ENCODE measurements around the gene HIPK4. TPM values are rescaled to one million over a fixed set of nuclear protein-coding genes. Genes with fewer than 3 reads are reported as not detected.

Gene HIPK4
- total RNA-seq, 1 donor from 2014 or later: not detected

DNA sequence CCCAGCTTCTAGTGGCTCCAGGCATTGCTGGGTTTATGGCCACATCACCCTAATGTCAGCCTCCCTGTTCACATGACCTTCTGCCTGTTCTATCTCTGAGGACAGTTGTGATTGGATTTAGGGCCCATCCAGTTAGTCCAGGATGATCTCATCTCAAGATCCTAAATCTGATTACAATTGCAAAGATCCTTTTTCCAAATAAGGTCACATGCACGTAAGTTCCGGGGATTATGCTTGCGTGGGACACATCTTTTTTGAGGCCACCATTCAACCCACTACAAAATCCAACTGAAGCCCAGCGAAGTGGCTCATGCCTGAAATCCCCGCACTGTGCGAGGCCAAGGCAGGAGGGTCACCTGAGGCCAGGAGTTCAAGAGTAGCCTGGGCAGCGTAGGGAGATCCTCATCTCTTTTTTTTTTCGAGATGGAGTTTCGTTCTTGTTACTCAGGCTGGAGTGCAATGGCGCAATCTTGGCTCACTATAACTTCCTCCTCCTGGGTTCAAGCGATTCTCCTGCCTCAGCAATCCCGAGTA lies 29.2 kb downstream of the HIPK4 start:
- DNase-seq (ENCODE audit: low read depth): no peak
- H3K4me3 ChIP-seq (ENCODE audit: low read depth, low read length): no peak overlapping the region
- peaks cover 1% of the 10 kb centered on the region for H3K36me3 ChIP-seq (ENCODE audit: control insufficient read depth, insufficient read depth, low read length)
- TF ChIP-seq, protein P1, sequence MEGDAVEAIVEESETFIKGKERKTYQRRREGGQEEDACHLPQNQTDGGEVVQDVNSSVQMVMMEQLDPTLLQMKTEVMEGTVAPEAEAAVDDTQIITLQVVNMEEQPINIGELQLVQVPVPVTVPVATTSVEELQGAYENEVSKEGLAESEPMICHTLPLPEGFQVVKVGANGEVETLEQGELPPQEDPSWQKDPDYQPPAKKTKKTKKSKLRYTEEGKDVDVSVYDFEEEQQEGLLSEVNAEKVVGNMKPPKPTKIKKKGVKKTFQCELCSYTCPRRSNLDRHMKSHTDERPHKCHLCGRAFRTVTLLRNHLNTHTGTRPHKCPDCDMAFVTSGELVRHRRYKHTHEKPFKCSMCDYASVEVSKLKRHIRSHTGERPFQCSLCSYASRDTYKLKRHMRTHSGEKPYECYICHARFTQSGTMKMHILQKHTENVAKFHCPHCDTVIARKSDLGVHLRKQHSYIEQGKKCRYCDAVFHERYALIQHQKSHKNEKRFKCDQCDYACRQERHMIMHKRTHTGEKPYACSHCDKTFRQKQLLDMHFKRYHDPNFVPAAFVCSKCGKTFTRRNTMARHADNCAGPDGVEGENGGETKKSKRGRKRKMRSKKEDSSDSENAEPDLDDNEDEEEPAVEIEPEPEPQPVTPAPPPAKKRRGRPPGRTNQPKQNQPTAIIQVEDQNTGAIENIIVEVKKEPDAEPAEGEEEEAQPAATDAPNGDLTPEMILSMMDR (IDR thresholded peaks at IDR 0.05; ENCODE audit: insufficient read depth, low read length, poor library complexity, severe bottlenecking): no peak
- H3K27me3 ChIP-seq (ENCODE audit: control insufficient read depth, insufficient read depth, low read length): no peaks in the 10 kb centered on the region

DNA sequence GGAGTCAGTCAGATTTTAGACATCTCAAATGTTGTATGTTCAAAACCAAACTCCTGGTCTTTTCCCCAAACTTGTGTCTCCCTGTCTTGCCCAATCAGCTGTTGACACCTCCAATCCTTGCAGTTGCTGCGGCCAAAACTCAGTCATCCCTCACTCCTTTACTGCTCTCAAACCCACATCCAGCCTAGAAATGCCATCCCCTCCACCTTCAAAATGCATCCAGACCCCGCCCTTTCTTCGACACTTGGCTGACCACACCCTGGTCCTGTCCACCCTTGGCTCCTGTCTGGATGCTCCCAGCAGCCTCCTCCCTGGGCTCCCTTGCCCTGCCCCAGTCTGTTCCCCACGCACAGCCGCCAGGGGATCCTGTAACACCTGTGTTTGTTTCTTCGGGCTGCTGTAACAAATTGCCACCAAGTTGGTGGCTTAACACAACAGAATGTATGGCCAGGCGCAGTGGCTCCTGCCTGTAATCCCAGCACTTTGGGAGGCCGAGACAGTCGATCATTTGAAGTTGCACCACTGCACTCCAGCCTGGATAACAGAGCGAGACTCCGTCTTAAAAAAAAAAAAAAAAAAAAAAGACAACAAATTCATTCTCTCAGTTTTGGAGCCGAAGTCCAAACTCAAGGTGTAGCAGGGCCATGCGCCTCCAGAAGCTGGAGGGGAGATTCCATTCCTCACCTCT lies 29.8 kb downstream of the HIPK4 start:
- Histone ChIP-seq H3K27me3 (ENCODE audit: control insufficient read depth, insufficient read depth, low read length) (no peaks in the 10 kb centered on the region), H3K4me3 (ENCODE audit: low read depth, low read length) (no peak overlapping the region), H3K36me3 (ENCODE audit: control insufficient read depth, insufficient read depth, low read length) (peaks cover 1% of the 10 kb centered on the region)
- DNase-seq (ENCODE audit: low read depth): no peak
- TF ChIP-seq, protein P1 (IDR thresholded peaks at IDR 0.05; ENCODE audit: insufficient read depth, low read length, poor library complexity, severe bottlenecking): no peak

DNA sequence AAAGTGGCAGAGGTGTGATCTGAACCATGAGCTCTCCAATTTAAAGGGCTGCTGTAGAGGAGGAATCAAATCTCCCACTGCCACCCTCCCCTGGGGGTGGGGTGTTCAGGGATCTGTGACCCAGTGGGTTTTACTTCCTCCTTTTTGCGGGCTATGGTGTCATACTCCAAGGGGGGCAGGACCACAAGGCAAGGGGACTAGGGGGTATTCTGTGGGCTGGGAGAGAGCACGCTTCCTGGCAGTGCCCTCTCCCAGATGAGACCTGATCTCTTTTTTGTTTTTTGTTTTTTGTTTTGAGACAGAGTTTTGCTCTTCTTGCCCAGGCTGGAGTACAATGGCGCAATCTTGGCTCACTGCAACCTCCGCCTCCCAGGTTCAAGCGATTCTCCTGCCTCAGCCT lies 31.2 kb downstream of the HIPK4 start:
- TF ChIP-seq, protein P1 (IDR thresholded peaks at IDR 0.05; ENCODE audit: insufficient read depth, low read length, poor library complexity, severe bottlenecking): no peak
- peaks cover 1% of the 10 kb centered on the region for H3K36me3 ChIP-seq (ENCODE audit: control insufficient read depth, insufficient read depth, low read length)
- no peaks in the 10 kb centered on the region for H3K27me3 ChIP-seq (ENCODE audit: control insufficient read depth, insufficient read depth, low read length)
- H3K4me3 ChIP-seq (ENCODE audit: low read depth, low read length): no peak overlapping the region
- no peak for DNase-seq (ENCODE audit: low read depth)

DNA sequence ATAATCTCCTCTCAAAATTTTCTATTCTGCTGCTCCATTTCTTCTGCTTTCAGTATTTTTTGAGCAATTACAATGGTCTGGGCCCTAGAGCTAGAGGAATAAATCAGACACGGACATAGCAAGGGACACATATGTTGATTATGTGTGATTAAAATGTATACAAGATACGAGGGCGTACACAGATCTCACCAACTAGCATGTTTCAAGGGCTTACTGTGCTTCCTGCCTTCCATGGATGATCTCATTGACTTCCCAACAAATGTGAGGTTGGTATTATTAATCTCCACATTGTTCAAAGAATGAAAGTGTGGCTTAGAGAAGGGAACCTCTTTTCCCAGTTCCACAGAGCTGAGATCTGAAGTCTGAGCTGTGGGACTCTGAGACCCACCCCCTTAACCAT lies 32.3 kb downstream of the HIPK4 start:
- no peaks in the 10 kb centered on the region for H3K27me3 ChIP-seq (ENCODE audit: control insufficient read depth, insufficient read depth, low read length)
- TF ChIP-seq, protein P1 (IDR thresholded peaks at IDR 0.05; ENCODE audit: insufficient read depth, low read length, poor library complexity, severe bottlenecking): no peak
- H3K4me3 ChIP-seq (ENCODE audit: low read depth, low read length): no peak overlapping the region
- H3K36me3 ChIP-seq (ENCODE audit: control insufficient read depth, insufficient read depth, low read length): peaks cover 1% of the 10 kb centered on the region
- DNase-seq (ENCODE audit: low read depth): no peak

DNA sequence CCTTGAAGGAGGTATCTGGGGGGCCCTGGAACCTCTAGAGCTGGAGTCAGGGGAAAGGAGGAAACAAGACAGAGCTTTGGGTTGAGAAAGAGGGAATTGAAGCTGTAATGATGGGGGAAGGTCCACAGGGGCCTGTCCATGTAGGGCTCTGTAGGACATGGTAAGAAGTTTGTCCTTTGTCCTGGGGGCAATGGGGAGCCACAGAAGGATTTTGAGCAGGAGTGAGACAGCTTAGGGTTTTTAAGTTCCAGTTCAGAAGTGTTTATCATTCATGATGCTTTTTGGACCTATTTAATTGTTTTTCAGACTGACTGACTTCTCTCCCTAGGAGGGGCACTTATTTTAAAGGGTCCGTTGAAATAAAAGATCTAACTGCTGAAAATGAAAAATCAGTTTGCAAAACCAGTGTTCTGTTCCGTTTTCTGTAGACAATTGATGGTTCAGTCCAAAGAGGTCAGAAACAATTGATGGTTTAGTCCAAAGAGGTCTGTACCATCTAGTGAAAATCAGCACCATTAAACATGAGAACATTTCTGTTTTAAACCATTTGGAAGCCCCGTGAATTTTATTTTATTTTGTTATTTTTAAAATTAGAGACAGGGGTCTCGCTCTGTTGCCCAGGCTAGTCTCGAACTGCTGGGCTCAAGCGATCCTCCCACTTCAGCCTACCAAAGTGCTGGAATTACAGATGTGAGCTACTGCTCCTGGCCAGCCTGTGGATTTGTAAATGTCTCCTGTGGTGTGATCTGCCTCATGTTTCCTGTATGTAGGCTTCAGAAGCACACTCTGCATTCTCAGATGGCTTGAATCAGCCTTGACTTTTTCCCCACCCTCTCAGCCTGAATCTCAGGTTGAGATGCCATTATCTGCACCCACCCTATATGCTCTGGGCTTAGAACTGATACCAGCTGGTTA lies 33.0 kb downstream of the HIPK4 start:
- H3K4me3 ChIP-seq (ENCODE audit: low read depth, low read length): no peak overlapping the region
- no peaks in the 10 kb centered on the region for H3K27me3 ChIP-seq (ENCODE audit: control insufficient read depth, insufficient read depth, low read length)
- TF ChIP-seq, protein P1 (IDR thresholded peaks at IDR 0.05; ENCODE audit: insufficient read depth, low read length, poor library complexity, severe bottlenecking): no peak

More for the DNA sequence above, 33.0 kb downstream of the HIPK4 start:
- H3K36me3 ChIP-seq (ENCODE audit: control insufficient read depth, insufficient read depth, low read length): no peaks in the 10 kb centered on the region
- DNase-seq (ENCODE audit: low read depth): no peak

Data from kidney epithelial cell (primary cell).